Neural cell (in vitro differentiated cells): ENCODE results near the gene H19. TPM values are rescaled to one million over a fixed set of nuclear protein-coding genes. Genes with fewer than 3 reads are reported as not detected.

Experiments used
- H2AFZ ChIP-seq: fragments of 200-600, 300-800 bp; sonication (generic), shearing (Covaris generic); 2 replicates; pipeline ENCODE4 v1.6.0; 2014; ENCODE audit warnings: low read depth, mild to moderate bottlenecking, antibody characterized with exemption, low read length, moderate library complexity
- H3F3A ChIP-seq: fragments of 200-600 bp; shearing (Covaris generic); 2 replicates; pipeline ENCODE4 v1.6.1; 2016; ENCODE audit warnings: mild to moderate bottlenecking, moderate library complexity, mixed read lengths, antibody characterized with exemption, low read length; ENCODE audit not compliant: insufficient read depth, poor library complexity, severe bottlenecking
- H3K27ac ChIP-seq: fragments of 200-600, 300-800 bp; sonication (generic), shearing (Covaris generic); 2 replicates; pipeline ENCODE4 v1.5.1; 2014; ENCODE audit warnings: mild to moderate bottlenecking, low read length, moderate library complexity
- H3K27me3 ChIP-seq: fragments of 300-800, 200-600 bp; sonication (generic), shearing (Covaris generic); 2 replicates; pipeline ENCODE4 v1.6.0; 2014; ENCODE audit warnings: mild to moderate bottlenecking, low read depth, low read length, moderate library complexity; ENCODE audit not compliant: insufficient read depth
- H3K36me3 ChIP-seq: fragments of 300-800, 200-600 bp; sonication (generic), shearing (Covaris generic); 2 replicates; pipeline ENCODE4 v1.5.1; 2014; ENCODE audit warnings: mild to moderate bottlenecking, antibody characterized with exemption, low read length, moderate library complexity; ENCODE audit not compliant: insufficient read depth
- H3K4me2 ChIP-seq: fragments of 300-800, 200-600 bp; sonication (generic), shearing (Covaris generic); 2 replicates; pipeline ENCODE4 v1.6.0; 2014; ENCODE audit warnings: mild to moderate bottlenecking, low read length
- H3K4me3 ChIP-seq: fragments of 300-800, 200-600 bp; sonication (generic), shearing (Covaris generic); 2 replicates; pipeline ENCODE4 v1.5.1; 2014; ENCODE audit warnings: mild to moderate bottlenecking, low read length, moderate library complexity
- H3K79me2 ChIP-seq: fragments of 200-600 bp; shearing (Covaris generic); replicated peaks from 2 replicates; pipeline ENCODE4 v1.6.0; 2014; ENCODE audit warnings: mild to moderate bottlenecking, low read length, moderate library complexity; ENCODE audit not compliant: insufficient read depth
- H3K9ac ChIP-seq: fragments of 300-800, 200-600 bp; sonication (generic), shearing (Covaris generic); 2 replicates; pipeline ENCODE4 v1.6.1; 2016; ENCODE audit warnings: mild to moderate bottlenecking, low read length, mixed read lengths
- H3K9me2 ChIP-seq: fragments of 200-600 bp; shearing (Covaris generic); 2 replicates; pipeline ENCODE4 v1.6.1; 2016; ENCODE audit warnings: mild to moderate bottlenecking, low read length, mixed read lengths; ENCODE audit not compliant: insufficient read depth
- H3K9me3 ChIP-seq: fragments of 200-600, 300-800 bp; sonication (generic), shearing (Covaris generic); 2 replicates; pipeline ENCODE4 v1.6.1; 2016; ENCODE audit warnings: mild to moderate bottlenecking, mixed run types, low read length, moderate library complexity, mixed read lengths
- H4K20me1 ChIP-seq: fragments of 200-600 bp; shearing (Covaris generic); 2 replicates; pipeline ENCODE4 v1.6.1; 2016; ENCODE audit warnings: mild to moderate bottlenecking, mixed run types; ENCODE audit not compliant: insufficient read depth
- CTCF ChIP-seq: fragments of 450-650 bp; IDR thresholded peaks from 2 replicates; pipeline ENCODE4 v1.5.1; 2014; ENCODE audit warnings: antibody characterized with exemption, mild to moderate bottlenecking, moderate library complexity; ENCODE audit not compliant: poor library complexity, severe bottlenecking
- EP300 ChIP-seq: fragments of 450-650 bp; conservative IDR thresholded peaks from 2 replicates; pipeline ENCODE4 v1.6.1; 2014; ENCODE audit warnings: antibody characterized with exemption, mild to moderate bottlenecking, moderate library complexity; ENCODE audit not compliant: poor library complexity, severe bottlenecking
- EZH2 ChIP-seq: fragments of 200-600, 300-800 bp; shearing (Covaris generic), sonication (generic); IDR thresholded peaks from 2 replicates; pipeline ENCODE4 v1.6.1; 2014; ENCODE audit warnings: antibody characterized with exemption, low read length, borderline replicate concordance, mild to moderate bottlenecking; ENCODE audit not compliant: insufficient read depth, poor library complexity, severe bottlenecking
- MXI1 ChIP-seq: fragments of 450-650 bp; conservative IDR thresholded peaks from 2 replicates; pipeline ENCODE4 v1.6.1; 2014; ENCODE audit warnings: antibody characterized with exemption, mild to moderate bottlenecking; ENCODE audit not compliant: poor library complexity, severe bottlenecking
- POLR2AphosphoS5 ChIP-seq: IDR thresholded peaks from 2 replicates; pipeline ENCODE4 v1.6.1; 2012
- RAD21 ChIP-seq: fragments of 450-650 bp; conservative IDR thresholded peaks from 2 replicates; pipeline ENCODE4 v1.6.1; 2014; ENCODE audit warnings: antibody characterized with exemption, mild to moderate bottlenecking, moderate library complexity
- REST ChIP-seq: IDR thresholded peaks from 2 replicates; pipeline ENCODE4 v1.6.1; 2012; ENCODE audit warnings: borderline replicate concordance
- SMC3 ChIP-seq: fragments of 450-650 bp; conservative IDR thresholded peaks from 2 replicates; pipeline ENCODE4 v1.6.1; 2014; ENCODE audit warnings: antibody characterized with exemption, mild to moderate bottlenecking, moderate library complexity; ENCODE audit not compliant: poor library complexity
- TAF1 ChIP-seq: IDR thresholded peaks from 2 replicates; pipeline ENCODE4 v1.6.1; 2012; ENCODE audit warnings: low read depth
- polyA plus RNA-seq: library from polyadenylated mRNA; depleted of rRNA; stranded (reverse); fragments of >200 nt; gene quantifications from 2 replicates; pipeline ENCODE4 v1.2.3, GENCODE V29; 2014

H19 gene
- polyA plus RNA-seq, 1 donor from 2014 or later, result not detected

DNA sequence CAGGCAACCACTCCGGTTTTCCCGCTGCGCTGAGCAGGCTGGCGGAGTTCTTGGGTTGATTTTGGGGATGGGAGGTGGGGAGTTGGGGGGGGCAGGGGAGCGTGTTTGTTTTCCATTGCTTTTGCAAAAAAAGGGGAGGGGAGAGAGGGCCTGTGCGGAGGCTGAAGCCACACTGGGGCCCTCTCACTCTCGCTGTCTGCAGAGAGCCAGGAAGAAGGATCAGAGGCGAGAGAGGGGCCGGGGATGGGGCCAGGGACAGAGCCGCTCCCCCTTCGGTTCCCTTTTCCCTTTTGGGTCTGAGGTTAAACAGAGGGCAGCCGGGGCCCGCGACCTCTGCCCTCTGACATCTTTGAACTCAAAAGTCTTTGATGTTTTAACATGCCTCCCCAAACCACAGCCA, 17.4 kb upstream of the H19 start:
- Histone ChIP-seq H3K27ac (no peak overlapping the region), H4K20me1 (no peaks in the 10 kb centered on the region), H3K9me2 (no peaks in the 10 kb centered on the region), H3K9ac (no peak overlapping the region), H3K27me3 (no peaks in the 10 kb centered on the region), H2AFZ (no peak overlapping the region), H3K9me3 (no peaks in the 10 kb centered on the region), H3F3A (no peaks in the 10 kb centered on the region), H3K4me2 (no peak overlapping the region), H3K4me3 (no peak overlapping the region), H3K79me2 (no peaks in the 10 kb centered on the region), H3K36me3 (no peaks in the 10 kb centered on the region)
- no peak for TF ChIP-seq CTCF
- no peak for TF ChIP-seq EZH2
- no peak for TF ChIP-seq RAD21
- no peak for TF ChIP-seq MXI1
- no peak for TF ChIP-seq SMC3
- TF ChIP-seq TAF1, result no peak
- no peak for TF ChIP-seq POLR2AphosphoS5
- TF ChIP-seq EP300, result no peak
- no peak for TF ChIP-seq REST

DNA sequence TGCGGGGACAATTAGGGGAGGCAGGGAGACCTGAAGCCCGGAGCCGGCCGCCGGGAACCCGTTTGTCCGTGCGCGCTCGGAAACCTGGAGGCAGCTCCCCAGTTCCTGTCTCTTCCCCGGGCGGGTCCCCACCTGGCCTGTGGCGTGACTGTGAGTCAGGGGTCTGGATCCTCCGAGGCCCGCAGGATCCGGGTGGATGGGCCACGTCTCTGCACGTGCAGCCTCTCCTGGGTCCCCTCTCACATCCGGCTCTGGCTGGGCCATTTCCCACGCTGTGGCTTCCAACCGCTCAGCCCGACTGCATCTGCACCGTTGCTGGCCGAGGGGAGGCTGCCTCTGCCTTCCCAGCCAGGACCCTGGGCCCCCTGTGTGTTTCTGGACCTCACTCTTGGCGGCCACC, 14.8 kb upstream of the H19 start:
- H3K9me2 ChIP-seq, result no peaks in the 10 kb centered on the region

More for the DNA sequence above, 14.8 kb upstream of the H19 start:
- Histone ChIP-seq H3K9me3 (no peaks in the 10 kb centered on the region), H3K4me2 (no peak overlapping the region), H4K20me1 (no peaks in the 10 kb centered on the region), H3K27me3 (no peaks in the 10 kb centered on the region), H3F3A (no peaks in the 10 kb centered on the region), H3K79me2 (no peaks in the 10 kb centered on the region), H3K27ac (no peak overlapping the region), H3K36me3 (no peaks in the 10 kb centered on the region), H3K9ac (no peak overlapping the region), H2AFZ (no peak overlapping the region), H3K4me3 (no peak overlapping the region)
- no peak for TF ChIP-seq EP300
- TF ChIP-seq TAF1, result no peak
- no peak for TF ChIP-seq SMC3
- TF ChIP-seq RAD21, result no peak
- no peak for TF ChIP-seq POLR2AphosphoS5
- no peak for TF ChIP-seq REST
- no peak for TF ChIP-seq CTCF
- TF ChIP-seq EZH2, result no peak
- TF ChIP-seq MXI1, result no peak
